GM21515 (cell line): ENCODE results near the gene ATP6V0C.

ENCODE experiments used
- ATAC-seq: cut with Tn5 transposase; IDR thresholded peaks from one replicate; pipeline ENCODE4 v1.9.1; 2021; ENCODE audit not compliant: unreplicated experiment

The ATP6V0C gene

GRCh38 chr16:2490190-2491105 is 23.3 kb upstream of the ATP6V0C start:
- ATAC-seq, result no peak

GRCh38 chr16:2492292-2492691 is 21.5 kb upstream of the ATP6V0C start:
- no peak for ATAC-seq

- no peak for ATAC-seq
These were observed 20.1 kb upstream of the ATP6V0C start for GRCh38 chr16:2493605-2494004.

GRCh38 chr16:2494616-2495015 is 19.1 kb upstream of the ATP6V0C start:
- no peak for ATAC-seq

GRCh38 chr16:2495041-2495440 is 18.7 kb upstream of the ATP6V0C start:
- ATAC-seq, result no peak

- no peak for ATAC-seq
These were observed 17.3 kb upstream of the ATP6V0C start for GRCh38 chr16:2496223-2497115.

GRCh38 chr16:2497116-2497630 is 16.6 kb upstream of the ATP6V0C start:
- no peak for ATAC-seq

- no peak for ATAC-seq
These were observed 15.9 kb upstream of the ATP6V0C start for GRCh38 chr16:2497695-2498484.

- ATAC-seq, result no peak
These were observed 15.1 kb upstream of the ATP6V0C start for GRCh38 chr16:2498531-2499253.

- ATAC-seq, result no peak
These were observed 14.3 kb upstream of the ATP6V0C start for GRCh38 chr16:2499454-2499853.

GRCh38 chr16:2499890-2500429 is 13.8 kb upstream of the ATP6V0C start:
- no peak for ATAC-seq

GRCh38 chr16:2500430-2500917 is 13.3 kb upstream of the ATP6V0C start:
- no peak for ATAC-seq

GRCh38 chr16:2500918-2501750 is 12.6 kb upstream of the ATP6V0C start:
- ATAC-seq, result no peak

GRCh38 chr16:2501946-2502895 is 11.5 kb upstream of the ATP6V0C start:
- no peak for ATAC-seq

GRCh38 chr16:2505695-2506094 is 8.1 kb upstream of the ATP6V0C start:
- no peak for ATAC-seq

- peak; percentile 39 for ATAC-seq
These were observed 6.6 kb upstream of the ATP6V0C start for GRCh38 chr16:2507052-2507659.

- peak; percentile 17 for ATAC-seq
These were observed 6.1 kb upstream of the ATP6V0C start for GRCh38 chr16:2507665-2508064.
